Measurements from ENCODE around the gene OLFM3. TPM values are rescaled to one million over a fixed set of nuclear protein-coding genes. Genes with fewer than 3 reads are reported as not detected.

OLFM3 gene
- total RNA-seq, 1 experiment from 2014 or later, result not detected

DNA sequence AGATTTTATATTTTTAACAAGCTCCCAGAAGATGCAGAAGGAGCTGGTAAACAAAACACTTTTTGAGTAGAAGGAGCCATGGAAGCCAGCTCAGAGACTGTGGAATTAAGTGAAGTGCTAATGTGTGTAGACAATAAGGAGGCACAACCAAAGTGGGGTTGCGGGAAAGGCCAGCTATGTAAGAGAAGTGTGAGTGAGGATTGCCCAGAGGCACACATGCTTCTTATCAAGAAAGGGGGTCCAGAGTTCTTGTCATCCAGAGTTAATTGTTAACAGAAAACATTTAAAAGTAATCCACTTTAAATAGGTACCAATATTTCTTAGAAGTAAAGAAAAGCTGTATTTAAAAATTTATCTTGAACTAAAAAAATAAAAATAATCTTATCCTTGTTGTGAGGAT lies 136.8 kb downstream of the OLFM3 start:
- CTCF ChIA-PET, result no interaction called here
- Mint-ChIP-seq H3K36me3 (ENCODE audit: insufficient read depth, unreplicated experiment) (no peaks in the 10 kb centered on the region), H3K27me3 (ENCODE audit: unreplicated experiment) (no peaks in the 10 kb centered on the region), H3K4me1 (ENCODE audit: low read depth, unreplicated experiment) (no peaks in the 10 kb centered on the region), H3K27ac (ENCODE audit: unreplicated experiment) (no peak overlapping the region), H3K4me3 (ENCODE audit: low read depth, unreplicated experiment) (no peak overlapping the region), H3K9me3 (ENCODE audit: low read depth, unreplicated experiment) (peaks cover 7% of the 10 kb centered on the region)
- intact Hi-C loops (cut with micrococcal nuclease; ENCODE audit: unreplicated experiment), result no loop called here
- DNase-seq, result no peak
- no TSS peak for BruUV-seq (replicated peaks)
- TF ChIP-seq, protein P1, sequence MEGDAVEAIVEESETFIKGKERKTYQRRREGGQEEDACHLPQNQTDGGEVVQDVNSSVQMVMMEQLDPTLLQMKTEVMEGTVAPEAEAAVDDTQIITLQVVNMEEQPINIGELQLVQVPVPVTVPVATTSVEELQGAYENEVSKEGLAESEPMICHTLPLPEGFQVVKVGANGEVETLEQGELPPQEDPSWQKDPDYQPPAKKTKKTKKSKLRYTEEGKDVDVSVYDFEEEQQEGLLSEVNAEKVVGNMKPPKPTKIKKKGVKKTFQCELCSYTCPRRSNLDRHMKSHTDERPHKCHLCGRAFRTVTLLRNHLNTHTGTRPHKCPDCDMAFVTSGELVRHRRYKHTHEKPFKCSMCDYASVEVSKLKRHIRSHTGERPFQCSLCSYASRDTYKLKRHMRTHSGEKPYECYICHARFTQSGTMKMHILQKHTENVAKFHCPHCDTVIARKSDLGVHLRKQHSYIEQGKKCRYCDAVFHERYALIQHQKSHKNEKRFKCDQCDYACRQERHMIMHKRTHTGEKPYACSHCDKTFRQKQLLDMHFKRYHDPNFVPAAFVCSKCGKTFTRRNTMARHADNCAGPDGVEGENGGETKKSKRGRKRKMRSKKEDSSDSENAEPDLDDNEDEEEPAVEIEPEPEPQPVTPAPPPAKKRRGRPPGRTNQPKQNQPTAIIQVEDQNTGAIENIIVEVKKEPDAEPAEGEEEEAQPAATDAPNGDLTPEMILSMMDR (IDR thresholded peaks at IDR 0.05; ENCODE audit: unreplicated experiment), result no peak

DNA sequence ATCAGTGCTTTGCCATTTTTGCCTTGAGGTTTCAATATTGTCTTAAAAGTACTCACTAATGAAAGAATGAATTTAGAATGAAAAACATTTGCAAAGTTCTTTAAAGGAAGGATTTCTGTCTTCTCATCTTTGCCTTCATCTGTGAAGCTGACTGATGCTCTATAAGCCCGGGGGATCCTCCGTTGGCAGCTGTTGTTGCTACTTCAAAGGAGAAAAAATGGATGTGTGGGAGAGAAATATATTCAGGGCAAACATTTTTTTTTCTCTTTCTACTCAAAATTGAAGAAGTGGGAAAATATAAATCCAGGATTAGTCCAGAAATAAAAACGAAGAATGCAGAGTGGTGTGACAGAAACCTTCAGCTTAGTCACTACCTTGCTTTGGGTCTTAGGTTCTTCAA lies 142.5 kb downstream of the OLFM3 start:
- Mint-ChIP-seq H3K9me3 (ENCODE audit: low read depth, unreplicated experiment) (peaks cover 4% of the 10 kb centered on the region), H3K4me3 (ENCODE audit: low read depth, unreplicated experiment) (no peak overlapping the region), H3K27ac (ENCODE audit: unreplicated experiment) (no peak overlapping the region), H3K36me3 (ENCODE audit: insufficient read depth, unreplicated experiment) (no peaks in the 10 kb centered on the region), H3K4me1 (ENCODE audit: low read depth, unreplicated experiment) (no peaks in the 10 kb centered on the region), H3K27me3 (ENCODE audit: unreplicated experiment) (no peaks in the 10 kb centered on the region)
- CTCF ChIA-PET, result no interaction called here
- BruUV-seq (replicated peaks), result no TSS peak
- DNase-seq, result no peak
- intact Hi-C loops (cut with micrococcal nuclease; ENCODE audit: unreplicated experiment), result no loop called here
- TF ChIP-seq, protein P1 (IDR thresholded peaks at IDR 0.05; ENCODE audit: unreplicated experiment), result no peak

DNA sequence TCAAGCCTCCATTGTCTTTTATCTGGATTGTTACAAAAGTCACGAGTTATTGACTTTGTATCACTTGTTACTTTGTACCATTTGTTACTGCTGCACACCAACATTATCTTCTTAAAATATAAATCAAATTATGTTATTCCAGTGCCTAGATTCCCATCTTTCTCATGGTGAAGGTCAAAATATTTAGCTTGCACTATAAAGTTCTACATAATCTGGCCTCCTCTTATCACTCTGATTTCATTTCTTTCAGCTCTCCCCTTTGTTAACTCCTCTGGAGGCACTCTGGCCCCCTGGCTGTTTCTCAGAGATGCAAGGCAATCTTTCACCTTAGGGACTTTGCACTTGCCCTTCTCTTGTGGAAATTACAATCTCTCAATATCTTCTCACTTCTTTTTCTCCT lies 143.8 kb downstream of the OLFM3 start:
- Mint-ChIP-seq H3K27ac (ENCODE audit: unreplicated experiment) (no peak overlapping the region), H3K36me3 (ENCODE audit: insufficient read depth, unreplicated experiment) (no peaks in the 10 kb centered on the region), H3K9me3 (ENCODE audit: low read depth, unreplicated experiment) (no peaks in the 10 kb centered on the region), H3K27me3 (ENCODE audit: unreplicated experiment) (no peaks in the 10 kb centered on the region), H3K4me1 (ENCODE audit: low read depth, unreplicated experiment) (no peaks in the 10 kb centered on the region), H3K4me3 (ENCODE audit: low read depth, unreplicated experiment) (no peak overlapping the region)
- CTCF ChIA-PET, result no interaction called here
- intact Hi-C loops (cut with micrococcal nuclease; ENCODE audit: unreplicated experiment), result no loop called here
- TF ChIP-seq, protein P1 (IDR thresholded peaks at IDR 0.05; ENCODE audit: unreplicated experiment), result no peak
- no peak for DNase-seq
- no TSS peak for BruUV-seq (replicated peaks)

DNA sequence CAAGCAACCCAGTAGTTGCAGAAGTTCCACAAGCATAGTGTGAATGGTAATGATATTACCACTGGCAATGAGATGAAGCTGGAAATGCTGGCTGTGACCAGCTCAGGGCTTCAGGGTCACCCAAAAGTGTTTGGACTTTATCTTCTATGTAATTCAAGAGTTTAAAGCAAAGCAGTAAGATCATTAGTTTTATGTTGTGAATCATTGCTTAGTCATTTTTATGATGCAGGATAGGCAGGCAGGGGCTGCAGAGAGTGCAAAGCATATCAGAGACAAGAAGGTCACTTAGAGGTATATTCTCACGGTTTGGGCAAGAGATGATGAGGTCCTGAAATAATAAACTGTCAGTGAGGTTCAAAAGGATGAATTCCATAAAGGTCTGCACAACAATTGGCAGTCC lies 147.4 kb downstream of the OLFM3 start:
- H3K27ac Mint-ChIP-seq (ENCODE audit: unreplicated experiment), result no peak overlapping the region
- CTCF ChIA-PET, result no interaction called here
- H3K4me1 Mint-ChIP-seq (ENCODE audit: low read depth, unreplicated experiment), result no peaks in the 10 kb centered on the region
- TF ChIP-seq, protein P1 (IDR thresholded peaks at IDR 0.05; ENCODE audit: unreplicated experiment), result no peak
- intact Hi-C loops (cut with micrococcal nuclease; ENCODE audit: unreplicated experiment), result no loop called here
- no peak for DNase-seq
- H3K36me3 Mint-ChIP-seq (ENCODE audit: insufficient read depth, unreplicated experiment), result no peaks in the 10 kb centered on the region
- H3K9me3 Mint-ChIP-seq (ENCODE audit: low read depth, unreplicated experiment), result no peaks in the 10 kb centered on the region
- H3K27me3 Mint-ChIP-seq (ENCODE audit: unreplicated experiment), result no peaks in the 10 kb centered on the region
- BruUV-seq (replicated peaks), result no TSS peak
- no peak overlapping the region for H3K4me3 Mint-ChIP-seq (ENCODE audit: low read depth, unreplicated experiment)
